ENCODE measurements around the gene METTL26. TPM values are rescaled to one million over a fixed set of nuclear protein-coding genes. Genes with fewer than 3 reads are reported as not detected.

The METTL26 gene
- total and polyA plus RNA-seq, 9 of the 15 experiments (the other 6 are each of a cell fraction or from before 2014, with no cell fraction given): 7.3 to 262 (median 80.9) TPM

DNA sequence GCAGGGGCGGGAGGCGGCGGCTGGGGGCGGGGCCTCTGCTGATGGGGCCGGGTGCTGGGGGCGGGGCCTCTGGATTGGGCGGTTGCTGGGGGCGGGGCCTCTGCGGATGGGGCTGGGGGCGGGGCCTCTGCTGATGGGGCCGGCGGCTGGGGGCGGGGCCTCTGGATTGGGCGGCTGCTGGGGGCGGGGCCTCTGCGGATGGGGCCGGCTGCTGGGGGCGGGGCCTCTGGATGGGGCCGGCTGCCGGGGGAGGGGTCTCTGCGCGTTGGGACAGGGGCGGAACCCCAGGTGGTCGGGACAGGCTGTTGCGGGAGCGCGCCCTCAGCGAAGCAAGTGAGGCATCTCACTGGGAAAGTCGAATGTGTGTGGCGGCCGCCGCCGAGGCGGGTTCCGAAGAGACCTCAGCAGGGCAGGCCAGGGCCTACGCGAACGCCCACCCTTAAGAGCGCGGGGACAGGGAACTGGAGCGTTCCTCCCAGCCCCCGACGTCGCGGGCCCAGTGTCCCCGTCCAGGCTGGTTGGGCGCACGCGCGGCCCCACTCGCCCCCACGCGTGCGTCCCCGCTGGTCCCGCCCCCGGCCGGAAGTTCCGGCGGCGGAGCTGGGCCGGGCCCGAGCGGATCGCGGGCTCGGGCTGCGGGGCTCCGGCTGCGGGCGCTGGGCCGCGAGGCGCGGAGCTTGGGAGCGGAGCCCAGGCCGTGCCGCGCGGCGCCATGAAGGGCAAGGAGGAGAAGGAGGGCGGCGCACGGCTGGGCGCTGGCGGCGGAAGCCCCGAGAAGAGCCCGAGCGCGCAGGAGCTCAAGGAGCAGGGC is 43.9 kb upstream of the METTL26 start, which contains the start of gene STUB1 (continued):
- TF ChIP-seq ZBTB33 (CRISPR knock-in tag; IDR thresholded peaks at IDR 0.05): no peak
- TF ChIP-seq KLF10 (CRISPR knock-in tag; IDR thresholded peaks at IDR 0.05): no peak
- TF ChIP-seq, protein P1, sequence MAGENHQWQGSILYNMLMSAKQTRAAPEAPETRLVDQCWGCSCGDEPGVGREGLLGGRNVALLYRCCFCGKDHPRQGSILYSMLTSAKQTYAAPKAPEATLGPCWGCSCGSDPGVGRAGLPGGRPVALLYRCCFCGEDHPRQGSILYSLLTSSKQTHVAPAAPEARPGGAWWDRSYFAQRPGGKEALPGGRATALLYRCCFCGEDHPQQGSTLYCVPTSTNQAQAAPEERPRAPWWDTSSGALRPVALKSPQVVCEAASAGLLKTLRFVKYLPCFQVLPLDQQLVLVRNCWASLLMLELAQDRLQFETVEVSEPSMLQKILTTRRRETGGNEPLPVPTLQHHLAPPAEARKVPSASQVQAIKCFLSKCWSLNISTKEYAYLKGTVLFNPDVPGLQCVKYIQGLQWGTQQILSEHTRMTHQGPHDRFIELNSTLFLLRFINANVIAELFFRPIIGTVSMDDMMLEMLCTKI (IDR thresholded peaks at IDR 0.05; ENCODE audit: partially characterized antibody): no peak
- TF ChIP-seq JUN (IDR thresholded peaks at IDR 0.05; ENCODE audit: borderline replicate concordance, low read depth, low read length): 0 out of 2 replicates have a peak, but pooled peaks have one; percentile 25
- no peak for TF ChIP-seq JUN (CRISPR knock-in tag; IDR thresholded peaks at IDR 0.05; ENCODE audit: borderline replicate concordance)
- no peak for TF ChIP-seq ZC3H8 (IDR thresholded peaks at IDR 0.05)
- peak; percentile 71 for TF ChIP-seq RBBP5 (IDR thresholded peaks at IDR 0.05; ENCODE audit: borderline replicate concordance, insufficient read depth, low read length, poor library complexity, severe bottlenecking)
- no peak for TF ChIP-seq SMAD2 (IDR thresholded peaks at IDR 0.05; ENCODE audit: low read depth, low read length)
- TF ChIP-seq TCF7L2 (IDR thresholded peaks at IDR 0.05; ENCODE audit: low read depth, low read length): no peak
- TF ChIP-seq ZNF3 (CRISPR knock-in tag; IDR thresholded peaks at IDR 0.05): no peak
- TF ChIP-seq SPI1 (IDR thresholded peaks at IDR 0.05; ENCODE audit: borderline replicate concordance, low read depth, low read length): no peak
- TF ChIP-seq ZC3H4 (CRISPR knock-in tag; IDR thresholded peaks at IDR 0.05; ENCODE audit: borderline replicate concordance): no peak
- TF ChIP-seq ZNF717 (CRISPR knock-in tag; IDR thresholded peaks at IDR 0.05): no peak
- TF ChIP-seq, protein P2, sequence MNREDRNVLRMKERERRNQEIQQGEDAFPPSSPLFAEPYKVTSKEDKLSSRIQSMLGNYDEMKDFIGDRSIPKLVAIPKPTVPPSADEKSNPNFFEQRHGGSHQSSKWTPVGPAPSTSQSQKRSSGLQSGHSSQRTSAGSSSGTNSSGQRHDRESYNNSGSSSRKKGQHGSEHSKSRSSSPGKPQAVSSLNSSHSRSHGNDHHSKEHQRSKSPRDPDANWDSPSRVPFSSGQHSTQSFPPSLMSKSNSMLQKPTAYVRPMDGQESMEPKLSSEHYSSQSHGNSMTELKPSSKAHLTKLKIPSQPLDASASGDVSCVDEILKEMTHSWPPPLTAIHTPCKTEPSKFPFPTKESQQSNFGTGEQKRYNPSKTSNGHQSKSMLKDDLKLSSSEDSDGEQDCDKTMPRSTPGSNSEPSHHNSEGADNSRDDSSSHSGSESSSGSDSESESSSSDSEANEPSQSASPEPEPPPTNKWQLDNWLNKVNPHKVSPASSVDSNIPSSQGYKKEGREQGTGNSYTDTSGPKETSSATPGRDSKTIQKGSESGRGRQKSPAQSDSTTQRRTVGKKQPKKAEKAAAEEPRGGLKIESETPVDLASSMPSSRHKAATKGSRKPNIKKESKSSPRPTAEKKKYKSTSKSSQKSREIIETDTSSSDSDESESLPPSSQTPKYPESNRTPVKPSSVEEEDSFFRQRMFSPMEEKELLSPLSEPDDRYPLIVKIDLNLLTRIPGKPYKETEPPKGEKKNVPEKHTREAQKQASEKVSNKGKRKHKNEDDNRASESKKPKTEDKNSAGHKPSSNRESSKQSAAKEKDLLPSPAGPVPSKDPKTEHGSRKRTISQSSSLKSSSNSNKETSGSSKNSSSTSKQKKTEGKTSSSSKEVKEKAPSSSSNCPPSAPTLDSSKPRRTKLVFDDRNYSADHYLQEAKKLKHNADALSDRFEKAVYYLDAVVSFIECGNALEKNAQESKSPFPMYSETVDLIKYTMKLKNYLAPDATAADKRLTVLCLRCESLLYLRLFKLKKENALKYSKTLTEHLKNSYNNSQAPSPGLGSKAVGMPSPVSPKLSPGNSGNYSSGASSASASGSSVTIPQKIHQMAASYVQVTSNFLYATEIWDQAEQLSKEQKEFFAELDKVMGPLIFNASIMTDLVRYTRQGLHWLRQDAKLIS (CRISPR knock-in tag; IDR thresholded peaks at IDR 0.05): no peak
- TF ChIP-seq ZBTB2 (IDR thresholded peaks at IDR 0.05): 0 out of 2 replicates have a peak, but pooled peaks have one; percentile 62
- TF ChIP-seq FUS (optimal IDR thresholded peaks at IDR 0.05; ENCODE audit: low read depth, low read length): no peak
- no peak for TF ChIP-seq TSC22D4 (tag; IDR thresholded peaks at IDR 0.05)
- TF ChIP-seq HCFC1 (IDR thresholded peaks at IDR 0.05; ENCODE audit: low read depth, low read length): 0 out of 2 replicates have a peak, but pooled peaks have one; percentile 27
- no peak for TF ChIP-seq IFI16 (CRISPR knock-in tag; IDR thresholded peaks at IDR 0.05)
- TF ChIP-seq TAF1 (IDR thresholded peaks at IDR 0.05; ENCODE audit: control insufficient read depth, extremely low read depth, insufficient read depth, low read length, severe bottlenecking): peak; percentile 39
